Amniotic stem cell (primary cell): Measurements from ENCODE around the gene LRRK1.

Experiments used
- DNase-seq: peaks from one replicate; lab custom pipeline; 2025; lab: John Stamatoyannopoulos, UW

The LRRK1 gene

DNA sequence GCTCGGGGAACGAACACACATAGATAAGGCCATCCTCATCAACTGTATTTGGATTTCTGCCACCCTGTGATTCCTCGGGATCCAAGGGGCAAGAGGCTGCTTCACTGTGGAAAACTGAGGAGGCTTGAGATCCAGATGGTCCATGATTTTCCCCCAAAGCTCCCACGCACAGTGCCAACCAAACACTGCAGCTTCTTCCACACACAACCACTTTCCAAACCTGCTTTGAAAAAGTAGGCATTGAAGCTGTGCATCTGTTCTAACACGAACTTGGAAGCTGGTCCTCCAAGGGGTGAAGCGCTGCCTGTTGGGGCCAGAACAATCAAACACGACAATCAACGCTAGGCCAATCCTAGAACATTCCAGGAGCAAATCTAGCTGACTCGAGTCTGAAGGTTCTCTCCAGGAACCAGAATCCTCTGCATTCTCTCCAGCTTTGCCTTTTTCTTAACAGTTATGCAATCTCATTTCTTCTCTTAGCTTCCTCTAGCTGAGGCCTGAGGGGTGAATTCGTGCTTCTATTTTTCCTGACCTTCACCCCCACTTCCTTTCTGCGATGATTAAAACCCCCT lies 104.4 kb downstream of the LRRK1 start:
- DNase-seq = no peak

DNA sequence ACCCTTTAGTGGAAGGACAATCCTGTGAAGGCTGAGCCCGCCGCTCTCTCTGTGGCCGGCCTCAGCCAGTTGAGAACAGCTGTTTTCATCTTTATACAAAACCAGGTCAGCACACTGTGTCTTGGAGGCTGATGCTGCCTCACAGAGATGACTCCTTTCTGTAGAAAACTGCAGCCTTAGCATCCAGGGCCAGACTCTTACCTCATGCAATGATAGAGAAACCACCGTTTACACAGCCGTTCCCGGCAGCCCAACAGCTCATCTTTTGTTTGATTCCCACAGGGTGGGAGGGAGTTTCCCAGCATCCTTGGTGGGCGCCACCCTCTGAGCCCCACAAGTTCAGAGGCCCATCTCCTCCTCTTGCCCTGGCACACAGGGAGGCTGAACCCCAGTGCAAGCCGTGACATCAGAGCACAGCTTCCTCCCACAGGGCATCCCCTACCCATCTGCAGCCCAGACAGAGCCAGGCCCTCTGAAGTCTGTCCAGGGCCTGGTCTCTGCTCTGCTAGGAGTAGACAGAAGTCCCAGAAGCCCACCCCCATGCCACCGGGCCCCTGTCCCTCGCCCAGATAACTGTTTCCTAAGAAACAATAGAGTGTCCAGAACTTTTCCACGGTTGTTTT lies 105.0 kb downstream of the LRRK1 start:
- no peak for DNase-seq

DNA sequence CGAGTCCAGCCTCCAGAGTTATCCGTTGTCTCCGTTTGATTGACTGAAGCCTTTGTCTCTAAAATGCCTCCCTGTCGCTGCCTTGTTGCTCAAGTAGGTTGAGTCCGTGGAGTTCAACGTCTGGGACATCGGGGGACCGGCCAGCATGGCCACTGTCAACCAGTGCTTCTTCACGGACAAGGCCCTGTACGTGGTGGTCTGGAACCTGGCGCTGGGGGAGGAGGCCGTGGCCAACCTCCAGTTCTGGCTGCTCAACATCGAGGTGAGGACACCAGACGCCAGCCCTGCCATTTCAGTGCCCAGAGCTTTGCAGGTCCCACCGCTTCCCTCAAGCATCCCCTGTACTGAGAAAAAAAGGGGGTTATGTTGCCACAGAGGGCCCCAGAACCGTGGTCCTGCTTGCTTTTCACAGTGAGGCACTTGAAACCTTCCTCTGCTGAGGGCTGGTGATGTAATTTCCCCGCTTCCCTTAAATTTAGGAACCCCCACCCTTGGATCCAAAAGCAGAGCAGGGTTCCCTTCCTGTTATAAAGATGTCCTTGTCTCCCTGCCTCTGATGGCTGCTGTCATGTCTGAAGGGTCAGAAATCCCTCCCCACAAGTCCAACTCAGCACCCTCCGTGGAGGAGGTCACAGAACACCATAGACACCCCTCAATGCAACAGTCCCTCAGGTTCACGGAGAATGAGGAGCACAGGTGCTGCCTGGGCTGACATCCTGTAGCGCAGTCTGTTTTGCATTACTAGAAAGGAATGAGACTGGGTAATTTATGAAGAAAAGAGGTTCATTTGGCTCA lies 105.7 kb downstream of the LRRK1 start:
- no peak for DNase-seq

DNA sequence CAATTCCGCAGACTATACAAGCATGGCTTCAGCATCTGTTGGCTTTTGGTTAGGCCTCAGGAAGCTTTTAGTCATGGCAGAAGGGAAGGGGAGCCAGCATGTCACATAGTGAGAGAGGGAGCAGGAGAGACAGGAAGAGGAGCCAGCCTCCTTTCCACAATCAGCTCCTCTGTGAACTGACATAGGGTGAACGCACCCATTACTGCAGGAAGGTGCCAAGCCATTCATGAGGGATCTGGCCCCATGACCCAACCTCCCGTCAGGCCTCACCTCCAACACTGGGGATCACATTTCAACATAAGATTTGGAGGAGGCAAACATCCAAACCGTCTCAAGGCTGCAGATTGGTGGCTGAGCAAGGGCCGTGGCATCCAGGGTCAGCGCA lies 106.3 kb downstream of the LRRK1 start:
- DNase-seq = no peak

DNA sequence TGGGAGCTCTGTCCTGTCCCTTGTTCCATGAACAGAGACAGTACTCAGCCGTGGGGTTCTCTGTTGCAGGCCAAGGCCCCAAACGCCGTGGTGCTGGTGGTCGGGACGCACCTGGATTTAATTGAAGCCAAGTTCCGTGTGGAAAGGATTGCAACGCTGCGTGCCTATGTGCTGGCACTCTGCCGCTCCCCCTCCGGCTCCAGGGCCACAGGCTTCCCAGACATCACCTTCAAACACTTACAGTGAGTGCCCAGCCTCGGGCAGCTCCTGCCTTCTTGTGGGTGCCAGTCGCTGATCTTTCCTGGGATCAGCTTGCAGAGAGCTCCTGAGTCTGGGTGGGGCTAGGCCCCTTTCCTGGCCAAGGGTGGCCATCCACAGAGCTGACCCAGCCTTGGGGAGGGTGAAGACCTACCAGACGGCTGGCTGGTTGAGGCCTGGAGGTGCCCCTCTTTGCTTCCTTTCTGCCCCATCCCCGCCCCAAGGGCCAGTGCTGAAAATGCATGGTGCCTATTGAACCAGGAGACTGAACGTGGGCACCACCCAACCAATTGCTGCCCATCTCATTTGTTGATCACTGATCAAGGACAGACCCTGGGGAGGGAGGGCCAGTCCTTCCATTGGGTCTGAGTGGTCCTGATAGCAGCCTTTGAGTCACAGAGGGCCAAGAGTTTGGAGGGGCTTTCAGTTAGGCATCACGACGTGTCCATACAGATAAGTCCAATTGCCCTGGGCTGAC lies 106.9 kb downstream of the LRRK1 start:
- no peak for DNase-seq

DNA sequence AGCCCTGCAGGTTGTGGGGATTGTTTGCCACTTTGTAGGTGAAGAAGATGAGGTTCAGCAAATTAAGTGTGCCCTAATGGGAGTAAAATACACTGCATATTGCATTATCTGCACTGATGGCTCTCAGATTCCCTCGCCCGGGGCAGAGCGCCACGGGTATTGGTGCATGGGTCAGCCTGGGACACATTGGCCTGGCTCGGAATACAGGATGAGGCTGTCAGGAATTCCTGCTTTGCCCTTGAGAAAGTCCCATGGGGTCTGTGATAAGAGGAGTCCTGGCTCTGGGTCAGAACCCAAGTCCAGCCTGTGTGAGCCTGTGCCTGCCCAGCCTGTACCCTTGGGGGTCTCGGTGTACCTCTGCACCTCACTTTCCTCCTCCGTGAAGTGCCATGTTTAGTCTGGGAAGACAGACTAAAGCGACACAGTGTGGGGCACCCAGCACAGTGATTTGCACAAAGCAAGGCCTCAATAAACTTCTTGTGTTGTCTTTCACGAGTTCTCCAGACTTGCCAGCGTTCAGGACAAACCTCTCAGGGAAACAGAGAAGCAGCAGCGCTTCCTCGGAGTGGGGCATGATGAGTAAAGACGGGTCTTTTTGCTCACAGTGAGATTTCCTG lies 107.6 kb downstream of the LRRK1 start:
- no peak for DNase-seq

DNA sequence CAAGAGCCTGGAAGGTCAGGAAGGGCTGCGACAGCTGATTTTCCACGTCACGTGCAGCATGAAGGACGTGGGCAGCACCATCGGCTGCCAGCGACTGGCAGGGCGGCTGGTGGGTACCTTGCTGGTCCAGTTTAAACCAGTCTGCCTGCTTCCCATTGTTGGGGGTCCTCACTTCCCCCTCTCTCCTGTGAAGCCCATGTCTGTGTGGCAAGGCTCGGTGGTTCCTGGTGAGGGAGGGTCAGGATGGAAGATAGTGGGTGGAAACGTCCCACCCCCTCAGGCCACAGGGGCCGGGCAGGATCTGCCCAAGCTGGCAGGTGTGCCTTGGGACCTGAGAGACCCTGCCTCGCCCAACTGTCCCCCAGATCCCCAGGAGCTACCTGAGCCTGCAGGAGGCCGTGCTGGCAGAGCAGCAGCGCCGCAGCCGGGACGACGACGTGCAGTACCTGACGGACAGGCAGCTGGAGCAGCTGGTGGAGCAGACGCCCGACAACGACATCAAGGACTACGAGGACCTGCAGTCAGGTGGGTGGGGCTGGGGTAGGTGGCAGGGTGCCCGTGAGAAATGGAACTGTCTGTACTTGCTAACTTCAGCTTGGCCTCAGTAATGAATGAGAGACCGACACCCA lies 108.2 kb downstream of the LRRK1 start:
- no peak for DNase-seq

DNA sequence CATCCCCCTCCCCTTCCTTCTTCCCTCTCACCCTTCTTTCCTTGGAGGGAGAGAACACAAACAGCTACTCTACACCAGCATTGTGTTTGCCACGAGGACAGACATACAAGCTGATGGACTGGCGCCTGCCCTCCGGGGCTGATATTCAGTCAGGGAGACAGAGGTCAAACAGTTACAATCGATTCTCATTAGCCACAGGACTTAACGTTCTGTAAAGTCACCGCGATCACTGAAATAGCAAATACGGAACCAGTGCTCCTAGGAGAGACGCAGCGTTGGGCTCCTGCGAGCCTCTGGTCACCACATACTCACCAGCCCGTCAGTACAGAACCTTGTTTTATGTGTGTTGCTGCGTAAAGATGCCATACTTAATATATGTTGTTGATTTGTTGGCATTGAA lies 108.8 kb downstream of the LRRK1 start:
- DNase-seq = no peak

DNA sequence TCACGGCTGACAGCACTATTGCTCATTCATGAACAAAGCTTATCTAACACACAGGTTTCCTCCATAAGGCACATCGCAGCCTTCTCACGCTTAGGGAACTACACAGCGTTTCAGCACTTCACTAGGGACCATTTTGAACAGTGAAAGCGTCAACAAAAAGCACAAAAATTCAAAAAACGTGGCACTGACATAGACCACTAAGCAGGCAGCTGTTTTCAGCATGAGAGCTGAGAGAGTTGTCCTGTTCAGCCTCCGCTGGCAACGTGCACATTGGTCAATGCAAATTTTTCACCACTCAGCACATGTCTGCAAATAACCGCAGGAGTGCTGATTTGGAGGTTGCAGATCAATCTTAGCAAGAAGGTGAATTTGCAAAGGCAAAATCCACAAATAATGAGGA lies 109.2 kb downstream of the LRRK1 start:
- DNase-seq = no peak

DNA sequence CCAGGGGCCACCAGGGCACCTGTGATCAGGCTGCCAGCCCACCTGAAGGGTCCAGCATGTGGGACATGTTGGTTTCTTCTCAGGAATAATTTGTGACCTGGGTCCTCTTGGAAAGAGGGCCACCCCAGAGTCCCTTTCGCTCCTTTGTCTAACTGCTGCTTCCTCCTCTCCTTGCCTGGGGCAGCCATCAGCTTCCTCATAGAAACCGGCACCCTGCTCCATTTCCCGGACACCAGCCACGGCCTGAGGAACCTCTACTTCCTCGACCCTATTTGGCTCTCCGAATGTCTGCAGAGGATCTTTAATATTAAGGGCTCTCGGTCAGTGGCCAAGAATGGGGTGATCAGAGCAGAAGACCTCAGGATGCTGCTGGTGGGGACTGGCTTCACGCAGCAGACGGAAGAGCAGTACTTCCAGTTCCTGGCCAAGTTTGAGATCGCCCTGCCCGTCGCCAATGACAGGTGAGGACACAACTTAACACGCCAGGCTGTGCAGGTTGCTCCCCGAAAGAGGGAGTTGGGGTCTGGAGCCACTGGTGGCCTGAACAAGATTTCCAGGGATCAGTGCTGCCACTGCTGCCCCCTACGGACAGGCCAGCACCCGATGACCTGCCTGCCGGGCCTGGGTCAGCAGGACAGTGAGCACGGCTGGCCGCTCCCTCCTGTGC lies 109.7 kb downstream of the LRRK1 start:
- no peak for DNase-seq

DNA sequence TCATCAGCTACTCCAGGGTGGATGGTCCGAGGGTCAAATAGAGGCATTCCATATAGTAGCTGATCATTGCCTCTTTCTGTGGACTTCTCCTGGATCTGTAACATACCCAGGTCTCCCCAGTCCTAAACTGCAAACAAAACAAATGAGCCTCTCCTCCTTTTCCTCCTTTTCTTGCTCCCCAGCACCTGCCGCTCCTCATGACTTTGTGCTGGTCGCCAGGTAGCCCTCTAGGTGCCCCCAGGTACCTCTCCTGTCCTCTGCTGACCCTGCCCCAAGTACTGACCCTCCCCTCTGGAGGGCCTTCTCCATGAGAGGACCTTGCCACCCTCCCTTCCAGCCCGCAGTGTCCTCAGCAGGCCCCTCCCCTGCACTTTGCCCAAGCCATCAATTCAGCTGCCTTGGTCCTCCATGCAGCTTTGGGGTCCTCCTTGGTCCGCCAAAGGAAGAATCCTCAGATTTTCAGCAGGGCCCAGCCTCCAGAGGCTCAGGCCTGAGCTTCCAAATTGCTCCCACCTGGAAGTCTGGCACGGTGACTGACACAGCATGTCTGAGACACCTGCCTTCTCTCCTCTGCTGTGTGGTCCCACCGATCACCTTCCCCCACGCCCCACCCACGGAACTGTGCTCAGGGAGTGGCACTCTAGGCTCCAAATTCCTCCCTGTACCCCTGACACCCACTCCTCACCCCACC lies 111.0 kb downstream of the LRRK1 start:
- DNase-seq = no peak

DNA sequence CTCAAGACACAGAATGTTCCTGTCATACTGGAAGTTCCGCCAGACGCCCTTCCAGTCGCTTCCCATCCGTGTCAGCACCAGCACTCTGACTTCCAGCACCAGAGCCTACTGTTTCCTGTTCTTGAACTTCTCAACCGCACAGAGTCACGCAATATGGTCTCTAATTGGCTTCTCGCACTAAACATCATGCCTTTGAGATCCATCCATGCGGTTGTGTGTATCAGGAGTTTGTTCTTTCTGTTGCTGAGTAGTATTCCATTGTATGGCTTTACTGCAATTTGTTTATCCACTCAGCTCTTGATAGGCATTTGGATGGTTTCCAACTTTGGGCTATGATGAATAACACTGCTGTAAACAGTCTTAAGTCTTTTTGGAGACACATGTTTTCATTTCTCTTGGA lies 112.1 kb downstream of the LRRK1 start:
- no peak for DNase-seq

DNA sequence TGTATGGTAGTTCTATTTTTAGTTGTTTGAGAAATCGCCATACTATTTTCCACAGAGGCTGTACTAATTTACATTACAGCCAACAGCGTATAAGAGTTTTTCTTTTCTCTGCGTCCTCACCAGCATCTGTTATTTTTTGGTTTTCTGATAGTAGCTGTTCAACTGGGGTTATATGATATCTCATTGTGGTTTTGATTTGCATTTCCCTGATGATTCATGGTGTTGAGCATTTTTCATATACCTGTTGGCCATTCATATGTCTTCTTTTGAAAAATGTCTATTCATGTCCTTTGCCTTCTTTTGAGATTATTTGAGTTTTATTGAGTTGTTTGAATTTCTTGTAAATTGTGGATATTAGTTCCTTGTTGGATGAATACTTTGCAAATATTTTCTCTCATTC lies 114.6 kb downstream of the LRRK1 start:
- DNase-seq = no peak

DNA sequence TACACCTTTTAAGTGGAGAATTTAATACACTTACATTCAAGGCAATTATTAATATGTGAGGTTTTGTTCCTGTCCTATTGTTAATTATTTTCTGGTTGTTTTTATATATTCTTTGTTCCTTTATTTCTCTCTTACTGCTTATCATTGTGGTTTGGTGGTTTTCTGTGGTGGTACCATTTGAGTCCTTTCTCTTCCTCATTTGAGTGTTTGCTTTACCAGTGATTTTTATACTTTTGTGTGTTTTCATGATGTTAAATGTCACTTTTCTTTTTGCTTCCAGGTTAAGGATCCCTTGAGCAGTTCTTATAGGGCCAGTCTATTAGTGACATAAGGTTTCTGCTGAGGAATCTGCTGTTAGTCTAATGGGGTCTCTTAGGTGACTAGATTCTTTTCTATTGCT lies 116.5 kb downstream of the LRRK1 start:
- no peak for DNase-seq

DNA sequence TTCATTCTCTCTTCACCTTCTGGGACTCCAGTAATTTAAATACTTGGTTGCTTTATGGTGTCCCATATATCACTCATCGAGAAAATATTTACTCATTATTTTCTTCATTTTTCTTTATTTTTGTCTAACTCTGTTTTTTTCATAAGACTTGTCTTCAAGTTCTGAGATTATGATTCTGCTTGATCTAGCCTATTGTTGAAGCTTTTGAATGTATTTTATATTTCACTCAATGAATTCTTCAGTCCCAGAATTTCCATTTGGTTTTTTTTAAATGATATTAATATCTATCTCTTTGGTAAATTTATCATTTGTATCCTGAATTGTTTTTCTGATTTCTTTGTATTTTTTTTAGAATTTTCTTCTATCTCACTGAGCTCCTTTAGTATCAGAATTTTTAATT lies 117.0 kb downstream of the LRRK1 start:
- DNase-seq = no peak

DNA sequence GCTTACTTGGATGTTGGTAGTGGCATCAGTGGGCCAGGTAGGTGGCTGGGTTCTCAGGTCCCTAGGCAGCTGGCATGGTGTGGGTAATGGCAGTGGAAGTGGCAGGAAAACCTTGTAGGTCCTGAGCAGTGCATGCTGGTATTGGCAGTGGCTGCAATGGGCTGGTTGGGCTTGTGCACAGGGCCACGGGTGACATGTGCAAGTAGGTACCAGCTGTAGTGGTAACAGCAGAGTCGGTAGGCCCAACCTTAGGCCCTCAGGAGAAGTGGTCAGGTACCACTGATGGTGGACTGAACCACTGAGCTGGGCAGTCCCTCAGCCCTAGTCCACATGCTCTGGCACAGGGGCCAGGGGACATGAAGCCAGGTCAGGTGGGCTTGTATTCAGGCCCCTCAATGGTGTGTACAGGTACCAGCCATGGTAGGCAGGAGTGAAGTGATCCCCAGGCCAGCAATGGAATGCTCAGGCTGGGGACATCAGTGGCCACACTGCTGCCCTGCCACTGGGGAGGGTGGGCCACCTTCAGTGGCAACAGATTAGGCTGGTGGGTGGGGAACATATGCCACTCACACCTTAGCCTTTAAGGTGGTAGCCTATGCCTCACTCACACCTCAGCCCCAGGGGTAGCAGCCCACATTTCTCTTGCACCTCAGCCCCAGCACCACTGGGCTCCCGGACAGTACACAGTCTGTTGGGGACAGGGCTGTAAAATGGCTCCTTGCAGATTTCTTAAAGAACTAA lies 118.1 kb downstream of the LRRK1 start:
- DNase-seq = no peak

DNA sequence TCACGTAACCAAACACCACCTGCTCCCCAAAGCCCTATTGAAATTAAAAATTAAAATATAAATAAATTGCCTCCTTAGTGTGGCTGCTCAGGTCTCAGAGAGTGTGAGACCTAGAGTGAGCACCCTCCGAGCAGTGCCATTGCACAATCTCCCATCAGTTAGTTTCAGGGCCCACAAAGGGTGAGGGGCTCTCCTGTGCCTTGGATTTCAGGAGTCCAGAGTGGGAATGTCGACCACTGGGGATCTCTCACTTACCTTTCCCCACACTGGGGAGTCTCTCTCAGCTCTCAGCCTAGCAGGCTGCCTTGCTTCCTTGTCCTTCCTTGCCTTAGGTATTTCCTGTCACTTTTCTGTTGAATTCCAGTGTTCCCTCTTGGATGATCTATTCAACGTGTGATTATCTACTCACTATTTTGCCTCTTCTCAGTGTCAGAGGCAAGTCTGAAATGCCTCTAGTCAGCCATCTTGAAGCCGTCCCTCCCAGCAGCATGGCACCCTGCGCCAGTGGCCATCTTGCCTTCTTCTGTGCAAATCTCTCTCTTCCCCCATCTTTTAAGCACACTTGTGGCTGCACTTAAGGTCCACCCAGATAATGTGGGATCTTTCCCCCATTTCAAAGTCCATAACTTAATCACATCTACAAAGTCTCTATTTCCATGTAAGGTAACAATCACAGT lies 119.3 kb downstream of the LRRK1 start:
- no peak for DNase-seq

DNA sequence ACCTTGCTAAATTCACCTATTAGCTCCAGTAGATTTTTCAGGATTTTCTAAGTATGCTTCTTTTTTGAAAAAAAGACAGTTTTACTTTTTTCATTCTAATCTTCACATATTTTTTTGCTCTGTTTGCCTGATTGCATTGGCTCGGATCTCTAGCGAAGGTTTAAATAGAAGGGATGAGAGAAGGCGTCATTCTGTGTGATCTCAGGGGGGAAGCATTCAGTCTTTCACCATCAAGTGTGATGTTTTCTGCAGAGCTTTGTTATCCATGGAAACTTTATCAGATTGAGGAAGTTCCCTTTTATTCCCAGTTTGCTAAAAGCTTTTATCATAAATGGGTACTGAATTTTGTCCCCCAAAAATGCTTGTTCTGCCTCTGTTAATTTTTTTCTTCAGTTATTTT lies 120.3 kb downstream of the LRRK1 start:
- DNase-seq = no peak

DNA sequence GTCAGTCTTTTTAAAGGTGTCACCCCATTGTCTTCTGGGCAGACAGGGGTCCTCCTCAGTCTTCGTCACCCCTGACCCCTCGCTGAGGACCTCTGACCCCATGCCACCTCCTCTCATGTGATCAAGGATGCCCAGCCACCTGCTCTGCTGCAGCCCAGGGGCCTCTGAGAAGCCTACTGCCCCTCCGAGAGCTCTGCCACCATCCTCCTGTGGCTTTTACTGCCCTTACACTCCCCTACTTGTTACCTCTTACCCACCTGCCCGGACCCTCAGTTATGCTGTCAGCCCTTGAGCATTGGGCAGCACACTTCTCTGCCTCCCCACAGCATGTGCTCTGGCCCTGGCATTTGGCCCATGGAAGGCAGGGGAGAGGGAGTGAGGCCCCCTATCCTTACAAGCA lies 123.2 kb downstream of the LRRK1 start:
- DNase-seq = no peak

DNA sequence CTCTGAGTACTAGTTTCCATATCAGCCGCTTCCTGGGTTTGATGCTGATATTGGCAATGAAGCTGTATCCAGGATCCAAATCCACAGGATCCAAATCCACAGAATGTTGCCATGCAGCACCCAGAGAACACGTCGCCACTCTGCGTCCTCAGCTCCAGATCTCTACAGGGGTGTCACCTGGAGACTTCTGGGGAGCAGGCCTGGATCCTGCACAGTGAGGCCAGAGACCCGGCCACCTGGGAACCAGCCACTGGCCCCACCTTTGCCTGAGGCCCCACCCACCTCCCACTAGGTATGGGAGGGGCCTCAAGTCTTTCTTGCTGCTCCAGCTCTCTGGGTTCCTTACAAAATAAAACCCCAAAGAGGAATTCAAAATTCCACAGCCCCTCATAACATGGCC lies 123.9 kb downstream of the LRRK1 start:
- DNase-seq = no peak
